SK-N-MC (cell line): ENCODE results near the gene NRXN3.

Experiments used
- FOXP2 ChIP-seq: optimal IDR thresholded peaks from 2 replicates; pipeline ENCODE3; 2011; ENCODE audit warnings: mild to moderate bottlenecking, moderate library complexity; ENCODE audit not compliant: insufficient read depth; ENCODE audit errors: extremely low read length, control extremely low read depth
- POLR2AphosphoS5 ChIP-seq: IDR thresholded peaks from 2 replicates; pipeline ENCODE4 v1.6.1; 2012; ENCODE audit warnings: mild to moderate bottlenecking, low read depth, low read length, borderline replicate concordance

DNA sequence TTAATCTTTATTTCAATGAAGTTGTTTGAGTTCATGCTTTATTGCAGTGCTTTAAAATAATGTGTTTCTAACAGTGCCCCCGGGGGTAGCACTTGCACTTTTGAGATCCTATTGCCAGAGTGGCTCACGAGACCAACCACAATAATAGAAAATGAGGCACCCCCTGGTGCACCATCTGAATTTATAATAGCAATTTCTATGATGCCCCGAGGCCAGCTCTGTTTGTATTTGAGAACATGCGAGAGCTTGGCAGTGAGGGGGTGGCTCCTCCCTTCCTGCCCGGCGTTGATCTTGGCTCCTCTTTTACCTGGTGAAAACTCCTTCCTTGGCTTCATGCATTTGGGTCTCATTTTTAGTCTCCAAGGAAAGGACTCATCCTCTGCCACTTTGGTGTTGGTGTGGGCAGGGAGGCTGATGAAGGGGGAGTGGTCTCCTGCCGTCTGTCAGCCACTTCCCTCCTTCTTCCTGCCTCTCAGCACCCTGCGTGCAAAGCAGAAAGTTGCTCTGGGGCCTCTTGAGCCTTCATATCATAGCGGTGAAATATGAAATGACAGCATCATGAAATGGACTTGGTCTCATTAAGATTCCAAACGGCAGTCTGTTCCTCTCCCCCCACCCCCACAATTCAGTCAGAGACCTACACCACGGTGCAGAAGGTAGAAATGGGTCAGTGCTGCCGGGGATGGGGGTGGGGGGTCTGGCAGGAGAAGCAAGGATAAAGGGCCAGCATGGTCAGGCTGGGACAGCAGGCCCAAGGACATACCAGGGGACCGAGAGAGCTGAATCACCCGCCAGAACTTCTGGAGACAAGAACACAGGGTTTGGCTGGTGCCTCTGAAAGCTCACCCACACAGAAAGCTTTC is 17.7 kb upstream of the NRXN3 start:
- TF ChIP-seq FOXP2 (no peak), POLR2AphosphoS5 (no peak)
